Suppressor macrophage treated with lipopolysaccharide for 1 hour (primary cell): ENCODE data around the gene PPM1M.

Experiments
- DNase-seq, 3 donors: peaks; one replicate each; pipeline ENCODE4 v3.0.0-alpha.2; 2020 to 2022

PPM1M gene

DNA sequence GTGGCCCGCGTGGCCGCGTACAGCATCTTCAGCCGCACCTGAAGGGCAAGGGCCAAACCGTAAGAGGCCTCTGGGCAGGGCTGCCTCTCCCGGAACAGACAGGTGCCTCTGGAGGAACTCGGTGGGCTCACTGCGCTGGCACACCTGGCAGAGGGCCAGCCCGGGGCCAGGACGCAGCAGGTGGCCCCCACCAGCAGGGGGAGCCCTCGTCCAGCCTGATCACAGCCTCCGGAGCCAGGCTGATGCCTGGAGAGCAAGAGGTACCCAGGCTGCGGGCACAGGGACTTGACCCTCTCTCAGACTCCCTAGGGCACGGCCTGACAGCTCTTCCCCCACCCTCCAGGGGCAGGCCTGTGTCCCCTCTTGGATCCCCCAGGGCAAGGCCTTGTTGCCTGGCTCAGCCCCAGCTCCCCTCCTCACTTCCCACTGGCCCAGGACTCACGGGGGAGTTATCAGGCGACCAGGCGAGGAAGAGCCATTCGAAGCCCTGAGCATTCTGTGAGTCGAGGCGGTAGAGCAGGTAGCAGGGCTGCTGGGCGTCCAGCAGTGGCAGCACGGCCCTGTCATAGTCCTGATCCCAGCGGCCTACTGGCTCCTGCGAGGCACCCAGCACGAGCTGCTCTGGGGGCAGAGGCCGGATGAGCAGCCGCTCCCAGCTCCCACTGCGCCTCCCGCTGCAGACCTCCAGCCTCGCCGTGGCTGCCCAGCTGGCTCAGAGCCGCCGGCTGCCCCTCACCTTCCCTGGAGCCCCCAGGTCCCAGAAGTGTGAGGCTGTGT, 13.9 kb upstream of the PPM1M start:
- DNase-seq: peak; percentile 85 to 95 (median 88)

DNA sequence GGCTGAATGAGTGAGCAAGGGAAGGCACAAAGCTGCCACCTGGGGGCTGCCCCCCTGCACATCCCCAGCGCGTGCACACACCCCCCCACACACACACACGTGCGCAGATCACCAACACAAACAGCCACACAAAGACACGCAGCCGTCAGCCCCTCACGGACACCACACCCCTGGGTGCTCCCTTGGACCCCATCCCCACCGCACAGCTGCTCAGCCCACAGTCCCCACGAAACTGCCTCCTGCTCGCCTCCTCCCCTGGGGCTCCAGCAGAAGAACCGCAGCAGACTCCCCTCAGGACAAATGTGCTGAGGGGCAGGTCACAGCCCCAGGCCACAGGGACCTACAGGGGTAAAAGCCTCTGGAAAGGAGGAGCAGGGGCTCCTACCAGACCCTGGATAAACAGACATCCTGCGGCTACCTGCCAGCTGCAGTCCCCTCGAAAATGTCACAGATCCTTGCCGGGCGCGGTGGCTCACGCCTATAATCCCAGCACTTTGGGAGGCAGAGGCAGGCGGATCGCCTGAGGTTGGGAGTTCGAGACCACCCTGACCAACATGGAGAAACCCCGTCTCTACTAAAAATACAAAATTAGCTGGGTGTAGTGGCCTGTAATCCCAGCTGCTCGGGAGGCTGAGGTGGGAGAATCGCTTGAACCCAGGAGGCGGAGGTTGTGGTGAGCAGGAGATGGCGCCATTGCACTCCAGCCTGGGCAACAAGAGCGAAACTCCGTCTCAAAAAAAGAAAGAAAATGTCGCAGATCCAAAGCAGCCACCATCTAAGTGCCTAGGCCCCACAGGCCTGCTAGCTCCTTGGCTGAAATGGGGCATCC, 13.1 kb upstream of the PPM1M start:
- DNase-seq: no peak

DNA sequence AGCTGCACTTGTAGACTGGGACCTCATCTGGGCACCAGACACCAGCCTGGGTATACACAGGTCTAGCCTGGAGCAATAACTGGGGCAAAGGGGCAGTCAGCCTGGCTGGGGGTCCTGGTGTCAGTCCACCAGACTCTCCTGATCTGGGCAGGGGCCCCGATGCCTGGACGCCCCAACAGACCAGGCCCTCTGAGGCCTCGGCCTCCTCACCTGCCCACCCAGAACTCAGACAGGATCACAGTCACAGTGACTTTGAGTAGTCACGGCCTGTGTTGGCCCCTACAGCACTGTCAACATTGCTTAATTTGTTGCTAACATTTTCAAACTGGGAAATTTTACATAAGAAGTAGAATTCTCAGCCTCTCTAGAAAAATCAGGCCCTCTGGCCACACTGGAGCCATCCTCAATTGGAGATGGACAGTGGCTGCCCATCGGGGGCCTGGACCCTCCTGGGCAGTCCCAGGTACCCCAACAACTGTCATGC, 12.4 kb upstream of the PPM1M start:
- DNase-seq: no peak

DNA sequence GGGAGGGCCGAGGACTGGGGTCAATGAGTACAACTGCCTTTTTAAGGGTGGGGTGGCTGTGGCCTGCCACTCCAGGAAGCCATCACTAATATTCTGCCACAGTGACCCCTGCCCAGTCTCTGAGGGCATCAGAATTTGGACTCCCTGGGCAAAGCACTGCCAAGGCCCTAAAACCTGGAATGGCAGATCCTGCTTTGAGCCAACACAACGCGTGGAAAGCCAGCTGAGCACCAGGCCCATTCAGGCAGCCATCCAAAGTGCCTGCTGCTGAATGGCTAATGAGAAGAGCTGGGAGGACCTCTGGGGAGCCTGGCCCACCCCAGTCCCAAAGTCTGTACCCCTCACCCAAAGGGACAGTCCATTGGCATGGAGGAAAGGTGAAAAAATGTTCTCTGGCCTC, 11.6 kb upstream of the PPM1M start:
- DNase-seq: no peak

DNA sequence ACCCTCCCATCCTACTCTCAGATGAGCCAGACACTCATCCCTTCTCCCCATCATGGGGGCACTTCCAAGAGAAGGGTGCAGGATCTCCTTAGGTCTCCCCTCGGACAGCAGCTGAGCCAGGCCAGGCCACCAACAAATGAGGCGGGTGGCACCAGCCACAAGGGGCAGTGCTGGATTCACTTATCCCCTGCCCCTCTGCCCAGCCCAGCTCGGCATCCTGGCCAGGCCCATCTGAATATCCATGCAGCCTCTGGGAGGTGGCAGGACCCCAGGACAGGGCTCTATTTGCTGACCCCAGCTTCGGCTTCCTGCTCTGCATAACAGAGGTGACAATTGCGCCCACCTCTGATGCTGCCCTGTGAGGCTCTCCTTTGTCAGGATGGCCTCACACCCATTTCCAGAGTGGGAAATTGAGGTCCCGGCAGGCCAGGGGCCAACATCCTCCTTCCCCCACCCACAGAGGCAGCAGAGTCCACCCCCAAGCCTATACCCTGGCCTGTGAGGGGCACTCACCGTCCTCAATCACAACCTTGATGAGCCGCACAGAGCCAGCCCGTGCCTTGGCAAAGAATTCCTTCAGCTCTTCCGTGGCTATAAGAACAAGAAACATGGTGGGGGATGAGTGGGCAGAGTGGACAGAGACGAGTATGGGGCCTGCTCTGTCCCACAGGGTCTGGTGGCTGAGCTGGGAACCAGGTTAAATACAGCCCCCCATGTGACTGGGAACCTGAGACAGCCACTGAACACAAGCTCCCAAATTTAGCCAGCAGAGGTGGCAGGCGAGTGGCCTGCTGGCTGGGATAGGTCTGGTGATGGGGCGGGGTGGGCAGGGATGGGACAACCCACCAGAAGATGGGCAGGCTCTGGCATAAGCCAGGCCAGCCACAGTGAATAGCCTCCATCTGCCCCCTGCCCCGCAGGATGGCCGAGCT, 10.8 kb upstream of the PPM1M start:
- no peak for DNase-seq

DNA sequence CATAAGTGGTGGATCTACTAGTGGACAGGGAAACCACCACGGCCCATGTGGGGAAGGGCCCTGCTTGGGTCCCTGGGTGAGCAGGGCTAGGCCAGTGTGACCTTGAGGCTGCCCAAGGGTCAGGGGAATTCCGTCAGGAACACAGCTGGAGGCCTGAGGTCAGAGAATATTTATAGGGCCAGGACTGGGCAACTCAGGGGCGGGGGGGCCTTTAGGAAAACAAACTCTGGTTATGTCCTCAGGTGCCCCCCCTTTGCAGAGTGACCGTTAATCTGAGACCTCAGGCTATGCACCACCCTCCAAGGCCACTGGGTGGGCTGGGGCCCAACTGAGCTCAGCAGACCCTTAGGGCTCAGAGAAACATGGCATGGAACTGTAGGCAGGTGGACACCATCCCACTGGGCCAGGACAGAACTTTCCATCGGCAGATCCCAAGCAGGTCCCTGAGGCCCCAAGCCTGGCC, 9.1 kb upstream of the PPM1M start:
- DNase-seq: peak; percentile 22 to 61 (median 41)

DNA sequence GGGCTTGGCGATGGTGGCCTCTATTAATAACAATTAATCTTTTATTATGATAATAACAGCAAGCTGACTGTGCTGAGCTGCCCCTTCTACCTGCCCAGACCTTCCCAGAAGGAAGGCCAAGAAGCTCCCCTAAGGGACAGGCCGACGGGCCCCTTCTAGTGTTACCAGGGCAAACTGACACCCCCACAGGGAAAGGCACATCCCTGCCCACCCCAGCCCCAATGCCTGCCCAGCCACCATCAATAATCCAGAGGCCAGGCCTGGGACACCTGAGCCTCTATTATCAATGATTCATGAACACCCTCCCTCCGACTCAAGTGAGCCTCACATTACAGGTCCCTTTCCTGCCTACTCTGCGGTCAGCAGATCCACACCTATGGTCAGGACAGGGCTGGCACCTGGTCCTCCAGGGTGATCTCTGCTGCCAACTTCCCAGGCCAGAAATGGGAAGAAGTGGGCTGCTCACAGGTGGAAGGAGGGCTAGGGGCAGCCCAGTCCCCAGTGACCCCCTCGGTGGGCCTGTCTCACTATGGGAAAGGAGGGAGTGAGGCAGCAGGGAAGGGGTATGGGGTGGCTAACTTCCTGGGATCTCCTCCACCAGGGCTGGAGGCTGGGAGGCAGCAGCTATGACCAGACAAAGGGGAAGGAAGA, 8.4 kb upstream of the PPM1M start:
- DNase-seq: no peak

DNA sequence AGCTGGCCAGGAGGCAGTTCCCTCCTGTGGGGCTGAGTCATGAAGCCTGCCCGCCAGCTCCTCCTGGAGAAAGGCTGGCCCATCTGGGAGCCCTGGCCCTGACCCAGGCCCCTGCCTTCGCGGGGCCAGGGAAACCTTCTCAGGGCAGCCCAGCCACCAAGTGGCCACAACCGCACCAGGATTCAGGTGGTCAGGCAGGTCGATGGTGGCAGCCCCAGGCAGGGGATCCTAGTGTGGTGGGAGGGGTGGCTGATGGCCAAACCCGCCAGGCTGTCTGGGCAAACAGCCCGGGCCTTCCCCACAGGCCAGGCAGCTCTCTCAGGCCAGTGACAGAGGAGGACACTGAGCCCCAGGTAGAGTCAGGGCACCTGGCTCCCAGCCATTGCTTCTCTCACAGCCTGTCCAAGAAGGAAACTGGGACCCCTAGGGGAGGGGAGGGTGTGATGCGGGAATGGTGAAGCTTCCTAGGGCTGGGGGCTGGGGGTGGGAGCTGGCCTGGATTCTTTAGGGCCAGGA, 7.8 kb upstream of the PPM1M start:
- peak; percentile 86 to 89 (median 88) for DNase-seq

DNA sequence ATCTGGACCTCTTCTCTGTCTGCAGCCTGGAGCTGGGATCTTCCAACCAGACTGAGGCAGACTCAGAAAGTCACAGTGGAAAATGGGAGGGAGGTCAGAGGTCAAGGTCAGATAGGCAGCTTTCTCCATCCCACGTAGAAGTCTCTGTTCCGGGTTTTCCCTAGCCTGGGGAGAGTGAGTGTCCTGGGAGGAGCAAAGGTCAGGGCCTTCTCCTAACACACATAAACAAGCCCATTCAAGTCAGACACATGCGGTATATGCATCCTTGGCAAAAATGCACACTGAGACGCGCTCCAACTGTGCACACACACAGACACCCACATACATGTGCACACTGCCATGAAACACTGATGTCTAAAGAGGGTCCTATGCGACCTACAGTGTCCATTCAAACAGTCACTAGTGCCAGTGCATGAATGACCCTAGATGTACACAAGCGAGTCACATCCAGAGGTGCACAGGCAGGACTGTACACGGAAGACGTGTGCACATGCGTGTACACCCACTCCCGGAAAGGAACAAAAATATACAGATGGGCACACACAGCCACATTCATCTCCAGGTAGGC, 7.3 kb upstream of the PPM1M start:
- DNase-seq: peak; percentile 75 to 78 (median 78)

DNA sequence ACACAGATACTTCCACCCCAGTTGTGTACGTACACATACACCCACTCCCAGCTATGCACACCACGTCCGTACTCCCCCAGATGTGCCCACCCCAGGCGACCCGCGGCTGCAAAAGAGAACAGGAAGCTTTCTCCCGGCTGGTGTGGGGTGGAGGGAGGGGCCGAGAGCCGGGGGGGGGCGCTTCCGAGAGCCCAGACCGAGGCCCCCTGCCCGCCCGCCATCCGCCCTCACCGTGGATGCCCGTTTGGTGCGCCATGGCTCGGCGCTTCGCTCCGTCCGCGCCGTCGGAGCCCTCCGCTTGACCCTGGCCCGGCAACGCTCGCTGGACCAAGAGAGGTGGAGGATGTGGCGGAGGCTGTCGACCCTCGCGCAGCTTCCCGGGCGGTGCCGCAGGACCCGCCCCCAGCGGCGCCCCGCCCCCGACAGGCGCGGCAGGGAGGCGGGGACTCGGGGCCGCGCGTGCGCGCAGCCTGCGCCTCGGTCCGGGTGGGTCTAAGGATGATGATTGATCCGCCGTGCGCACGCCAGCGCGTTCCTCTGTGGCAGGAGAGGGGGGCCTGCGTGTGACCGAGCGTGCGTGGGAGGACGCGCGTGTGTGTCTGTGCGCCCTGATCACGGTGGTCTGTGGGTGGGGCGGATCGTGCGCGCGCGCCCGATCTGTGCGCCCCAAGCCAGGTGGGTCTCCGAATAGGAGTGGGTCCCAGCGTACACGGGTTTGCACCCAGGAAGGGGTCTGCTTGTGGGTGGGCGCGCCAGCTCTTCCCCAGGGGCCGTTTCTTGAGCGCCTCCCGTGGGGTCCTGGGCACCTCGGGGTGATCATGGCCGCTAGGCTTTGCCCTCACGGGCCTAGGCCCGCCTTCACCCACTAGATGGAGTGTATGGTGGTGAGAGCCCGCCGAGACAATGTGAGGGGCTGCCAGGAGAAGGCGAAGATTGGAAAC, 6.5 kb upstream of the PPM1M start, which contains the start of gene TWF2:
TSS of gene TWF2 (minus strand) at position 398 of the 941 bp plus-strand sequence. CDS start at position 256, 142 bp downstream.
- peak; percentile 83 to 95 (median 89) for DNase-seq

DNA sequence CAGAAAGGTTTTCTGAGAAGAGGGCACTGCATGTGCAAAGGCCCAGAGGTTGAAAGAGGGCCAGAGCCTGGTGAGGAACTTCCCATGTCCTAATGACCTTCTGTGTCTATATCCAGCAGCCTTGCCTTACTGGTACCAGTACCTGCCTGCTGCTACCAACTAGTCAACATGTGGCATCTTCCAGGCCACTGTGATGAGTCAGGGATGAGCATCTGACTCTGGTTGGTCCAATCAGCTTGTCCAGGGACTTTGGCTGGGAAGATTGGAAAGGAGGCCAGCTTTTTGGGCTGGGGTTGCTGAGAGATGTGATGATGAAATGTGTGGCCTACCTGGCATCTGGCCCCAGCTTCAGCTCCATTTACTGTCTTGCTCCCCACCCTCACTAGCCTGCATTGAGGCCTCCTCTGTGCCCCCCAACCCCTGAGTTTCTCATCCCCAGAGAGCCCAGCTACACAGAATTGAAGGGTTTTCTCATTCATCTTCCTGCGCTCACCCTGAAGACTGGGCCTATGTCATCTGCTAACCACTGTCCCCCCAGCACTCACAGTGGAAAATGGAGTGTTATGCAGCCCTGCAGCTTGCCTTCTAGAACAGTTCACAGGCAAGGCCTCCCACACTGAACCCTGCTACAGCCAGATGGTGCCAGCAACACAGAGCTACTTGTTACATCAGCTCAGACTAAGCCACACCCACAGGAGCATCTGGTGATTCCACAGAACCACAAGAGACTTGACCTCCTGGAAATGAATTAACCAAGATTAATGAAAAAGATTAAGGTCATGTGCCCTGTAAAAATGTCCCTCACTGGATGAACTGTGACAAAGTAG, 5.3 kb upstream of the PPM1M start:
- peak; percentile 77 to 82 (median 78) for DNase-seq

DNA sequence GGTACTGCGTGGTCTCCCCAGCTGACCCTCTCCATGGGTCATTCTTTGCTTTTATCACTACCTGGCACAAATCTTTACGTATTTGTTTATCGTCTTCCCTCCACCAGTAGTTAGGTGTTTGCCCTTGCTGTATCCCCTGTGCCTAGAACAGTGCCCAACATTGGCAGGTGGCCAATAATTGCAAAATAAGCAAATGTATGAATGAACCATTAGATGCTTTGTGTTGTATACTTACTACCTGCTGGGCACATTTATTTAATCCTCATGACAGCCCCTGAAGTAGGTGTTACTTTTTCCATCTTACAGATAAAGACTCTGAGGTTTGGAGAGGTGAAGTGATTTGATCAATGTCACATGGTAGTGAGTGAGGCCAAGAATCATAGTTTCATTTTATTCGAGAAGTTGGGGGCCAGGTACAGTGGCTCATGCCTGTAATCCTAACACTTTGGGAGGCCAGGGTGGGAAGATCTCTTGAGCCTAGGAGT, 4.6 kb upstream of the PPM1M start:
- DNase-seq: no peak

DNA sequence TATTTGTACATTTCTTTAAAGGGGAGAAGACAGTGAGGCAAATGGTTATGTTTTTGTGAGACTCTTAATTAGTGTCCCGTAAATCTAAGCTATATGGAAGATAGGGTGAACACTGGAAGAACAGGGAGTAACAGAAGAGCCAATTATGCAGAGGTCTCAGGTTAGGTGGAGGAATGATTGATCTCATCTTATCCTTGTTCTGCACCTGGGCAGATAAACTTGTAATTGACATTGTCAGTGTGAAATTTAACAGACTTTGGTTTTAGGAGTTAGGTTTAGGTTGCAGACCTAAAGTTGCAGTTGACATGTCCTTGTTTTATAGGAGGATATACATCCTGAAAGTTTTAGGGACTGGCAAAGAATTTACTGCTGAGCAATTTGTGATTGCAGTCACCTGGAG, 3.5 kb upstream of the PPM1M start:
- DNase-seq: no peak

DNA sequence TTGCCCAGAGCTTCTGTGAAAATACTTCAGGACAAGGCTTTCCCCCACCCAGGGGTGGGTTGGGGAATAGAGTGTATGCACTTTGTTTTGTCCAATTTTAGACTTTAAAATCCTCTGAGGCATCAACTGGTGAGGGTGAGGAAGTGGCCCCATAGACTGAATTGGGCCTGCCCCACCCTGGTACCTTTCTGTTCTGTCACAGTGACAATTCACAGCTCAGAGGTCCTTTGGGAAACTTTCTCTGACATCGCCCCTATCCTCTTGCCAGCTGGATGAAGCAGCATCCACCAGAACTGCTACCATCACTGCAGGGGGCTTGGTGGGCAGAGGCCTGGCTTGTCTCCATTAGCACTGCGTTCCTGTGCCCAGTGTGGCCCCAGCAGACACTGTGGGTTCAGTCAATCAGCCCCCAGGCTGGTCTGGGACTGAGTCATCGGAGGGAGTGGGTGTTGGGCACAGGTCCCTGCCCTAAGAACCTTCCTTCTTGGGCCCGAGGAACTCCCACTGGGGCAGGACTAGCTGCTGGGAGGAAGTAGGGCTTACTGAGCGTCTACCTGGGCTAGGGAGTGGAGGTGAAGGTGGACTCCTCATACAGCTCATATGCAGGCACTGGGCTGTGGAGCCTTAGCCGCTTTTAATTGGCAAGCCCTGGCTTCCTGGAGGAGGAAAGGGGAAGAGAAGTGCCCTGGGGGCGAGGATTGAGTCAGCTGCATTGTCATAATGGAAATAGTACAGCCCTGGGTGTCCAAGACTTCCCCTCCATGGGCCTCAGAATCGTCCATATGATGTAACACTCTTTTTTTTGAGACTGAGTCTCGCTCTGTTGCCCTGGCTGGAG, 1.5 kb upstream of the PPM1M start:
- peak; percentile 94 to 98 (median 96) for DNase-seq

DNA sequence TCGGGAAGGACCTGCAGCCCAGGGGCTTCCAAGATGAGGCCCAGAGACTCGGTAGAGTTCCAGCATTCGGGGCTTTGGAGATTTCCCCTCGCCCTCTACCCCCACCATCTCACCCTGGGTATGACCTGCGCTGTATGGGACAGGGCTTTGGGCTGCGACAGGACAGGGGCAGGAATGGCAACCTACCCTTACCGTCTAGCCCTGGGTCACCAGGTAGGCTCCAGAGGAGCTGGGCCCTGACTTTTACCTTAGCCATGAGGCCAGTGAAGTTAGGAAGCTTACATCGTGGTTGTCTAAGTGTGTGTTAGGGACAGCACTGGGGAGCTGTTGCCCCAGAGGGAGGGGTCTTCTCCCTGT, 683 bp downstream of the PPM1M start:
- DNase-seq: no peak

DNA sequence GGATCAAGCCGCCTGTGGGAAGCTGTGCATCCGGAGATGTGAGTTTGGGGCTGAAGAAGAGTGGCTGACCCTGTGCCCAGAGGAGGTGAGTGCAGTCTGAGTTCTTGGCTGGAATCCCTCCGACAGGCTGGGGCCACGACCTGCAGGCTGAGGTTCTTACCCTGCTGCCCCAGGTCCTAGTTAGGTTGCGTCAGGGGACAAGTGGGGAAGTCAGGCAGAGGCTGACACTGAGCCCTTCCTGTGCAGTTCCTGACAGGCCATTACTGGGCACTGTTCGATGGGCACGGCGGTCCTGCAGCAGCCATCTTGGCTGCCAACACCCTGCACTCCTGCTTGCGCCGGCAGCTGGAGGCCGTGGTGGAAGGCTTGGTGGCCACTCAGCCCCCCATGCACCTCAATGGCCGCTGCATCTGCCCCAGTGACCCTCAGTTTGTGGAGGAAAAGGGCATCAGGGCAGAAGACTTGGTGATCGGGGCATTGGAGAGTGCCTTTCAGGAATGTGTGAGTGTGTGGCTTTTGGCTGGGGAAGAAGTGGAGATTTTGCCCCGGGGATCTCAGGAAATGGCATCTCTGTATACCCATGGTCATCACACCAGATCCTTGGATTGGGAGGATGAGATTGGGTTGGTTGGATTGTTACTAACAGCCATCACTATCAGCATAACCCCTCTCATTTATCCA, 1.3 kb downstream of the PPM1M start:
- peak; percentile 60 to 74 (median 65) for DNase-seq

DNA sequence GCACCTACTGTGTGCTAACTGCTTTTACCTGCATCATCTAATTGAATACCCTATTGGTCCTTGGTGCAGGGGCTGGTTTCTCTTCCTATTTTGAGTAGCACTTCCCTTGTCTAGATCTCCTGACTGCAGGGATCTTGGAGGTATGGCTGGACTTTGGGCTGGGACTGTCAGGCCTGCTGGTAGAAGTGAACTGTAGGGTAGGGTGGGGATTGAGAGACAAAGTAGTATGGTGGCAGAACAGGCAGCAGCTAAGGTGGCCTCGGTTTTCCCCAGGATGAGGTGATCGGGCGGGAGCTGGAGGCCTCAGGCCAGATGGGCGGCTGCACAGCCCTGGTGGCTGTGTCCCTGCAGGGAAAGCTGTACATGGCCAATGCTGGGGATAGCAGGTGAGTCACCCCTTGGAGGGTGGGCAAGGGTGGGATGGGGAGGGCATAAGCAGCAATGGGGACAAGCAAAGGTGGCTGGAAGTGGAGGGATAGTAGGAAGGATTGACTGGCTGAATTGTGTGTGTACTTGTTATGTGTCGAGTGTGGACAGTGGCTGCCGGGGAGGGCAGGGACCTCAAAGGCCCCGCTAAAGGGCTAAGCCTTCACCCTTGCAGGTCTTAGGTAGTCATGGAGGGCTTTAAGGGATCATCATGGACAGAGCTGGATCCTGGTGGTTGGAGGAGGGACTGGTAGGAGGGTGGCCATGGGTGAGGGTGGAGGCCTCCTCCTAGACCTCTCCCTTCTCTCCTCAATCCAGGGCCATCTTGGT, 2.0 kb downstream of the PPM1M start:
- peak in 2 of 3 donors; percentile 21 to 41 for DNase-seq
